GM10266 (cell line): Measurements from ENCODE around the gene MPZL1.

Experiments
- DNase-seq: peaks from one replicate; pipeline ENCODE4 v3.0.0; 2012; ENCODE audit errors: extremely low spot score
- TF ChIP-seq, protein P1 (sequence below): IDR thresholded peaks from 2 replicates; pipeline ENCODE4 v1.5.1; 2012; ENCODE audit warnings: mild to moderate bottlenecking, low read depth; ENCODE audit not compliant: control insufficient read depth, insufficient read depth; ENCODE audit errors: missing control alignments

Gene MPZL1

DNA sequence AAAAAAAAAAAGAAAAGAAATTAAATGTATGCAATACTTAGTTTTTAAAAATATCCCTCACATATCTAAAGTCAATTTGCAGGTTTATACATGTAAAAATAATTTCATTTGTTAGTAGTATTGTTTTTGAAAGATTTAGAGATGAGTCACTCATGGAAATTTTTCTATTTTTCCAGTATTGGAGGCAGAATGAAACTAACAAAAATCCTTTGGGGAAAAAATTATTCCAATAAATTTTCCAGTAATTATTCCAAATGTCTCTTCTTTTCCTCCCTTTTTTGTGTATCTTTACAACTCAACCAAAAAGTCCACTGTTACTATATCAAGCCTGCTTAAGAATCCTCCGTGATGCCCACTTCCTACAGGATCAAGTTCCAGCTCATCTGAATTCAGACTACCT, 29.9 kb downstream of the MPZL1 start:
- no peak for DNase-seq
- TF ChIP-seq, protein P1, sequence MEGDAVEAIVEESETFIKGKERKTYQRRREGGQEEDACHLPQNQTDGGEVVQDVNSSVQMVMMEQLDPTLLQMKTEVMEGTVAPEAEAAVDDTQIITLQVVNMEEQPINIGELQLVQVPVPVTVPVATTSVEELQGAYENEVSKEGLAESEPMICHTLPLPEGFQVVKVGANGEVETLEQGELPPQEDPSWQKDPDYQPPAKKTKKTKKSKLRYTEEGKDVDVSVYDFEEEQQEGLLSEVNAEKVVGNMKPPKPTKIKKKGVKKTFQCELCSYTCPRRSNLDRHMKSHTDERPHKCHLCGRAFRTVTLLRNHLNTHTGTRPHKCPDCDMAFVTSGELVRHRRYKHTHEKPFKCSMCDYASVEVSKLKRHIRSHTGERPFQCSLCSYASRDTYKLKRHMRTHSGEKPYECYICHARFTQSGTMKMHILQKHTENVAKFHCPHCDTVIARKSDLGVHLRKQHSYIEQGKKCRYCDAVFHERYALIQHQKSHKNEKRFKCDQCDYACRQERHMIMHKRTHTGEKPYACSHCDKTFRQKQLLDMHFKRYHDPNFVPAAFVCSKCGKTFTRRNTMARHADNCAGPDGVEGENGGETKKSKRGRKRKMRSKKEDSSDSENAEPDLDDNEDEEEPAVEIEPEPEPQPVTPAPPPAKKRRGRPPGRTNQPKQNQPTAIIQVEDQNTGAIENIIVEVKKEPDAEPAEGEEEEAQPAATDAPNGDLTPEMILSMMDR: no peak

DNA sequence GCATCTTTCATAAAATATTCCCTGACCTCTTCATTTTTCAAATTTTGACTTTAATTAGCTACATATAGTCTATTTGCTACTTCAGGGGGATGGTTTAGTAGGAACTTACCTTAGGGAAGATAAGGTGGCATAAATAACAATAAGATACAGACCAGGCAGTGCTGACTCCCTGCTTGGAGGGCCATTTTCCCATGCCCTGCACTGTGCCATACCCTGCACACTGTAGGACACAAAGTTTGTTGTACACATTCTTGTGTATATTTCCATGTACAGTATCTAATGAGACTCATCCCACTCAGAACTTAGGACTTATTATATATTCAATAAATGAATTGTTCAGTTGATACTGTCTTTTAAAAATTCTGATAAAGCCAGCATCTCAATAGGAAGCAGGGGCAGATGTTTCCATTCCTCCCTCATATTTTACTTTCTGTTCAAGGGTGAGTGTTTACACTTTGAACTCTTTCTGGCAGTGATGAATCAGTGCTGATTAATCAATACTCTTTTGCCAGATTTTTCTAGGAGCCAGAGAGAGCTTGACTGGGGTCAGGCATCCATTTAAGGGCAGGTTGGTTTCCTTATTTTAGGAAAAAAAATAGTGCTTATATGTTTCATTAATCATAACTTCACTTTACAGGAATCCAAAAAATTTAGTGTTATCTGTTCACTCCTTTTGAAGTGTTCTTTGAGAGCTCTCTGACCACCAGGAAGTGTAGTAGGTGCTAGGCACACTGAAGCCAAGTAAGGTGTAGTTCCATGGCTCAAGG, 30.6 kb downstream of the MPZL1 start:
- TF ChIP-seq, protein P1: no peak
- DNase-seq: no peak

DNA sequence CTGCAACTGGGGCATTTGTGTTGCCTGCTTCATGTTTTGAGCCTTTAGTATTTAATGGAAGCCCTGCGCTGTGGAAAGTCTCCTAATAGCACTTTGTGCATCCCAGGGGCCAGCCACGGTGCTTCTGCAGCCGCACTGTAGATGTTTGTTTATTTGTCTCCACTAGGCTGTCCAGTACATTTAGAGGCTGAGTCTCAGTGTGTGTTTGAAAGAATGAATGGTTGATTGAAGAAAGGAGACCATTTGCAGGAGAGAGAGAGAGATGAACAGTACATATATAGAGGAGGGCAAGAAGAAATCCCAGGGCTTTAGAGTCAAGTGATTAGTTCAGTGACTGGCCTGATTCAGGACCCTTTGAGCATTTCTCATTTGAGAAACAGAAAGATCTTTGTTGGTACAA, 33.9 kb downstream of the MPZL1 start:
- TF ChIP-seq, protein P1: no peak
- no peak for DNase-seq

DNA sequence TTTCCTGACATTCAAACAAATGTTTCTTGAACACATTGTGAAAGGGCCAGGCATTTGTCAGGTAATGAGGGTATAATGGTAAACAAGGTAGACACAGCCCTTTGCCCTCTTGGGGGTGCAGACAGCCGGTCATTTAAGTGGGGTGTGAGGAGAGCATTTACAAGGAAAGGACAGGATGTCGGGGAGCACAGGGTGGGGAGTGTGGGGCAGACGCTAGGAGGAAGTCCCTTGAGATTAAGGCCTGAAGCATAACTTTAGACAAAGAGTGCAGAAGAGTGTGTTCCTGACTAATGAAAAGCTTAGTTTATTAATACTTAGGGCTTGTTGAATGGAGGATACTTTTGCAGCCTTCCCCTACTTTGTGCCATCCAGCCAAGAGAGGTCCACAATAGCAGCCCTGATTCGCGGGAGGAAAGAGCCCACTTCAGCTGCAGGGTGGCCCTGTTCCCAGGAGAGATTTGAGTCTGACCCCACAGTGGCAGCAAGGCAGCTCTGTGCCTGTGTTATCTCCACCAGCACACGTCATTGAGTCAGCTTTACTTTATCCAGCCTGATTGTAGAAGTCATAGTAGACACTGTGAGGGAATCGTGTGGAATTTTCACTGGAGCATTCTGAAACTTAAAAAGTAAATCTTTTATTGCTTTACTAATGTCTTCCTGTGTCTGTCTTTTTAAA, 35.1 kb downstream of the MPZL1 start:
- TF ChIP-seq, protein P1: no peak
- DNase-seq: no peak

DNA sequence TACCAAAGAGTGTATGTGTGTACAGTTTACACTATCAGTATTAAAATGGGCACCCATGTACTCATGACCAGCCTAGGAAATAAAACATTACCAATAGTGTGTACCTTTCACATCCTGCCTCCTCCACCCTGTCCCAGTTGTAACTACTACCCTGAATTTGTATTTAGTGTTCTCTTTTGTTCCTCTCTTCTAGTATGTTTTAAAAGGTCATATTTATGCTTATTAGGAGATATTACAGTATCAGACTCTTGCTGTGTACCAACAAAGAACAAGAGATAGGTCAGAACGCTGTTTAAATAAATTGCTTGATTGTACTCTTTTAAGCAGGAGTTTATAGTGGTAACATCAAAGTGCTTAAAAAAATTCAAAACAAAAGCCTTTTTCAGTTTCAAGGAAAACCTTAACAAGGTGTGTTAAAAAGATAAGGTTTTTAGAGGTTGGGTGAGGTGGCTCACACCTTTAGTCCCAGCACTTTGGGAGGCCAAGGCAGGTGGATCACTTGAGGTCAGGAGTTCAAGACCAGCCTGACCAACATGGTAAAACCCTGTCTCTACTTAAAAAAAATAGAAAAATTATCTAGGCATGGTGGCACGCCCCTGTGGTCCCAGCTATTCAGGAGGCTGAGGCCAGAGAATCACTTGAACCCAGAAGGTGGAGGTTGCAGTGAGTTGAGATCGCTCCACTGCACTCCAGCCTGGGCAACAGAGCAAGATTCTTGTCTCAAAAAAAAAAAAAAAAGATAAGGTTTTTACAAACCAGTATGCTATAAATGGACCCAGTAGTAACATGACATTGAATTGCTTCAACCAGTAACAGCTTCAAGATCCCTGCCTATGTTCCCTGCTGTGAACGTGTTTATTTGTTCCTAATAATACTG, 35.9 kb downstream of the MPZL1 start:
- no peak for DNase-seq
- TF ChIP-seq, protein P1: no peak

DNA sequence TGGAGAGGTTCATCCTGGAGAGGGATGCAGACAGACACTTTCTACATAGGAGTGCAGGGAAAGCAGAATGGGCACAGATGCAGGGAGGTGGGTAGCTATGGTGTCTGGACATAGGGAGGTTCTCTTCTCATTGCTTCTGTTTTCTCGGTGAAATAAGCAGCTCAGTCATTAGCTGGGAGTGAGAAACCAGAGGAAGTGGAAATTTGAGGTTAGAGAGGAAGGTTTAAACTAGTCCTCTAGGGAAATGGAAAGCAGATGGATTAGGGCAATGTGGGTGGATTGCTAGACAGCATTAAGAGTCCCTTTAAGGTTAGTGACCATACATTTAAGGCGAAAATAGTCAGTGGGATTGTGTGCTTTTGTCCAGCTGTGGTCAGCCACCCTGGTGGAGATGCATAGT, 39.6 kb downstream of the MPZL1 start:
- DNase-seq: no peak
- TF ChIP-seq, protein P1: no peak
